ENCODE data around the gene QKI. TPM values are rescaled to one million over a fixed set of nuclear protein-coding genes. Genes with fewer than 3 reads are reported as not detected.

Gene QKI
- total RNA-seq, 1 experiment from 2014 or later = 64.3 TPM

DNA sequence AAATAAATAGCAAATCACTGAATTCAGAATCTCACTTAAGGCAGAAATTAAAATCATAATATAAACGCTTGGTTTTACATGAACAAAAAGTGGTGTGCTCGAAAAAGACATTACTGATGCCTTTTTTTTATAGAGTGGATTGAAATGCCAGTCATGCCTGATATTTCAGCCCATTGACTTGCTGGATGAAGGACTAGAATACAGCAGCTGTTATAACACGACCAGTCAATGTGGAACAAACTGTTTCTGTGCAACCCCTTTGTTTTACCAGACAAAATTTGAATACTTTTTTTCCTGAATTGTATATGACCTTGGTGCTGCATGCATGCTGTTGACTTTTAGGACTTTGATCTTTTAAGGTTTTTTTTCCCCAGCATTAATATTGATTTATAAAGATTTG lies 150.0 kb downstream of the QKI start:
- Histone ChIP-seq H3K36me3 (ENCODE audit: low read depth, low read length) (peaks cover 24% of the 10 kb centered on the region; the same call in 1 of the 2 replicates), H2AFZ (ENCODE audit: low read length) (no peak overlapping the region), H4K20me1 (ENCODE audit: low read length) (no peaks in the 10 kb centered on the region), H3K79me2 (ENCODE audit: low read length) (peaks cover 6% of the 10 kb centered on the region; the same call in 1 of the 2 replicates), H3K9me2 (replicated peaks; ENCODE audit: low read length) (no peaks in the 10 kb centered on the region), H3K4me2 (ENCODE audit: low read length) (no peak overlapping the region), H3F3A (ENCODE audit: low read length, unreplicated experiment) (no peaks in the 10 kb centered on the region), H3K9me3 (ENCODE audit: low read length) (no peaks in the 10 kb centered on the region), H3K9ac (ENCODE audit: low read length) (no peak overlapping the region), H3K4me3 (ENCODE audit: low read length) (no peak overlapping the region), H3K27ac (ENCODE audit: low read length) (no peak overlapping the region), H3K27me3 (ENCODE audit: low read length) (no peaks in the 10 kb centered on the region), H3K4me1 (ENCODE audit: insufficient read depth, low read length) (no peaks in the 10 kb centered on the region)
- BruUV-seq (replicated peaks) = no TSS peak
- ChIA-PET POLR2A (ENCODE audit: unreplicated experiment) (no interaction called here), CTCF (no interaction called here)
- DNase-seq (no peak), ATAC-seq (no peak)
- intact Hi-C loops (cut with micrococcal nuclease) = no loop called here
- TF ChIP-seq EZH2phosphoT487 (IDR thresholded peaks at IDR 0.05; ENCODE audit: borderline replicate concordance, low read length) (no peak), EZH2 (IDR thresholded peaks at IDR 0.05; ENCODE audit: low read length, unreplicated experiment) (no peak)
- TF ChIP-seq, protein P1, sequence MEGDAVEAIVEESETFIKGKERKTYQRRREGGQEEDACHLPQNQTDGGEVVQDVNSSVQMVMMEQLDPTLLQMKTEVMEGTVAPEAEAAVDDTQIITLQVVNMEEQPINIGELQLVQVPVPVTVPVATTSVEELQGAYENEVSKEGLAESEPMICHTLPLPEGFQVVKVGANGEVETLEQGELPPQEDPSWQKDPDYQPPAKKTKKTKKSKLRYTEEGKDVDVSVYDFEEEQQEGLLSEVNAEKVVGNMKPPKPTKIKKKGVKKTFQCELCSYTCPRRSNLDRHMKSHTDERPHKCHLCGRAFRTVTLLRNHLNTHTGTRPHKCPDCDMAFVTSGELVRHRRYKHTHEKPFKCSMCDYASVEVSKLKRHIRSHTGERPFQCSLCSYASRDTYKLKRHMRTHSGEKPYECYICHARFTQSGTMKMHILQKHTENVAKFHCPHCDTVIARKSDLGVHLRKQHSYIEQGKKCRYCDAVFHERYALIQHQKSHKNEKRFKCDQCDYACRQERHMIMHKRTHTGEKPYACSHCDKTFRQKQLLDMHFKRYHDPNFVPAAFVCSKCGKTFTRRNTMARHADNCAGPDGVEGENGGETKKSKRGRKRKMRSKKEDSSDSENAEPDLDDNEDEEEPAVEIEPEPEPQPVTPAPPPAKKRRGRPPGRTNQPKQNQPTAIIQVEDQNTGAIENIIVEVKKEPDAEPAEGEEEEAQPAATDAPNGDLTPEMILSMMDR (conservative IDR thresholded peaks at IDR 0.05; ENCODE audit: low read depth, low read length) = no peak

DNA sequence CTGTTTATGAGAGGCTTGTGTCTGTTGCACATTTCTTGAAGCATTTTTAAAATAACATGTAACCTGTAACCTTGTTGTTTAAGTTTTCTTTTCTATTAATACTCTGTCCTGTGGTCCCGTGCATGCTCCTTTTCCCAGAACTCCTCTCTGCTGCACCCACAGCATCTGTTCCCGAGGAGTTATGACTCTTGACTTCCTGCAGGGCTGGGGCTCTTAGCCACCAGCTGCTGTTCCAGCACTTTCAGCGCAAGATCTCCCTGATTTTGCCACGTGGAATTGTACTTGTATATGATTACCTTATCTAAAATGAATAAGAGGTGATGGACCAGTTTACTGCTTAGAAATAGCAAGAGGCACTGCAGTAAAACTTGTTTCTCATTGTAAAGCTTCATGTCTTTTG lies 150.6 kb downstream of the QKI start:
- no peak overlapping the region for H3K27ac ChIP-seq (ENCODE audit: low read length)
- no peaks in the 10 kb centered on the region for H3F3A ChIP-seq (ENCODE audit: low read length, unreplicated experiment)
- ChIA-PET CTCF (no interaction called here), POLR2A (ENCODE audit: unreplicated experiment) (no interaction called here)
- H3K4me1 ChIP-seq (ENCODE audit: insufficient read depth, low read length) = no peaks in the 10 kb centered on the region
- no peaks in the 10 kb centered on the region for H4K20me1 ChIP-seq (ENCODE audit: low read length)
- no peaks in the 10 kb centered on the region for H3K27me3 ChIP-seq (ENCODE audit: low read length)
- no peak overlapping the region for H3K4me2 ChIP-seq (ENCODE audit: low read length)
- no peaks in the 10 kb centered on the region for H3K9me3 ChIP-seq (ENCODE audit: low read length)
- peaks cover 24% of the 10 kb centered on the region; the same call in 1 of the 2 replicates for H3K36me3 ChIP-seq (ENCODE audit: low read depth, low read length)
- ATAC-seq (no peak), DNase-seq (no peak)
- H3K79me2 ChIP-seq (ENCODE audit: low read length) = no peaks in the 10 kb centered on the region
- BruUV-seq (replicated peaks) = no TSS peak
- H3K4me3 ChIP-seq (ENCODE audit: low read length) = no peak overlapping the region
- intact Hi-C loops (cut with micrococcal nuclease) = no loop called here
- no peak for TF ChIP-seq EZH2phosphoT487 (IDR thresholded peaks at IDR 0.05; ENCODE audit: borderline replicate concordance, low read length)
- TF ChIP-seq EZH2 (IDR thresholded peaks at IDR 0.05; ENCODE audit: low read length, unreplicated experiment) = no peak
- TF ChIP-seq, protein P1 (conservative IDR thresholded peaks at IDR 0.05; ENCODE audit: low read depth, low read length) = no peak
- no peak overlapping the region for H3K9ac ChIP-seq (ENCODE audit: low read length)
- no peak overlapping the region for H2AFZ ChIP-seq (ENCODE audit: low read length)
- no peaks in the 10 kb centered on the region for H3K9me2 ChIP-seq (replicated peaks; ENCODE audit: low read length)

DNA sequence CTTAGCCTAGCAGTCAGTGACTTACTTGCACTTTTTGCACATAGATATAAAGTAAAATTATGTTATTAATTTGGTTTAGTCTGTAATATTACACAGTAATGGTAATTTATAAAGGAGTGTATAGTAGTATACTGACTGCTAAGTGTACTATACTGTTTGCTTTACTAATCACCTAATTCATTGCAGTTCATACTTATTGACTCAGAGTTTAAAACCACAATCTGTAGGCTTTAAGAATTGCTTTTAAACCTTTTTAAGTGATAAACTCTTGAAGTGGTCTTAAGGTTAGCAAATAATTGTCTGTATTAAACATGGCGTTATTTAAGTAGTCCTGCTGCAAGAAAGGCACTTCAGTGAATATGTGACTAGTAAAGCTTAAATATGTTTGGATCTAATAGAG lies 151.5 kb downstream of the QKI start:
- Histone ChIP-seq H3K4me3 (ENCODE audit: low read length) (no peak overlapping the region), H3K4me1 (ENCODE audit: insufficient read depth, low read length) (no peaks in the 10 kb centered on the region), H3K9me3 (ENCODE audit: low read length) (no peaks in the 10 kb centered on the region), H2AFZ (ENCODE audit: low read length) (no peak overlapping the region), H3K9ac (ENCODE audit: low read length) (no peak overlapping the region), H3K27me3 (ENCODE audit: low read length) (no peaks in the 10 kb centered on the region), H3K4me2 (ENCODE audit: low read length) (no peak overlapping the region), H4K20me1 (ENCODE audit: low read length) (no peaks in the 10 kb centered on the region), H3F3A (ENCODE audit: low read length, unreplicated experiment) (no peaks in the 10 kb centered on the region), H3K27ac (ENCODE audit: low read length) (no peak overlapping the region), H3K36me3 (ENCODE audit: low read depth, low read length) (peaks cover 27% of the 10 kb centered on the region), H3K79me2 (ENCODE audit: low read length) (no peaks in the 10 kb centered on the region), H3K9me2 (replicated peaks; ENCODE audit: low read length) (no peaks in the 10 kb centered on the region)
- ATAC-seq (no peak), DNase-seq (no peak)
- ChIA-PET POLR2A (ENCODE audit: unreplicated experiment) (no interaction called here), CTCF (no interaction called here)
- BruUV-seq (replicated peaks) = no TSS peak
- TF ChIP-seq, protein P1 (conservative IDR thresholded peaks at IDR 0.05; ENCODE audit: low read depth, low read length) = no peak
- TF ChIP-seq EZH2 (IDR thresholded peaks at IDR 0.05; ENCODE audit: low read length, unreplicated experiment) (no peak), EZH2phosphoT487 (IDR thresholded peaks at IDR 0.05; ENCODE audit: borderline replicate concordance, low read length) (no peak)
- intact Hi-C loops (cut with micrococcal nuclease) = no loop called here

Measured in PC-3 (cell line).